ENCODE data around the gene DAB2.

- TF ChIP-seq, protein P1, sequence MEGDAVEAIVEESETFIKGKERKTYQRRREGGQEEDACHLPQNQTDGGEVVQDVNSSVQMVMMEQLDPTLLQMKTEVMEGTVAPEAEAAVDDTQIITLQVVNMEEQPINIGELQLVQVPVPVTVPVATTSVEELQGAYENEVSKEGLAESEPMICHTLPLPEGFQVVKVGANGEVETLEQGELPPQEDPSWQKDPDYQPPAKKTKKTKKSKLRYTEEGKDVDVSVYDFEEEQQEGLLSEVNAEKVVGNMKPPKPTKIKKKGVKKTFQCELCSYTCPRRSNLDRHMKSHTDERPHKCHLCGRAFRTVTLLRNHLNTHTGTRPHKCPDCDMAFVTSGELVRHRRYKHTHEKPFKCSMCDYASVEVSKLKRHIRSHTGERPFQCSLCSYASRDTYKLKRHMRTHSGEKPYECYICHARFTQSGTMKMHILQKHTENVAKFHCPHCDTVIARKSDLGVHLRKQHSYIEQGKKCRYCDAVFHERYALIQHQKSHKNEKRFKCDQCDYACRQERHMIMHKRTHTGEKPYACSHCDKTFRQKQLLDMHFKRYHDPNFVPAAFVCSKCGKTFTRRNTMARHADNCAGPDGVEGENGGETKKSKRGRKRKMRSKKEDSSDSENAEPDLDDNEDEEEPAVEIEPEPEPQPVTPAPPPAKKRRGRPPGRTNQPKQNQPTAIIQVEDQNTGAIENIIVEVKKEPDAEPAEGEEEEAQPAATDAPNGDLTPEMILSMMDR (IDR thresholded peaks at IDR 0.05): no peak
- TF ChIP-seq POLR2A (IDR thresholded peaks at IDR 0.05): no peak
- no peak for TF ChIP-seq POLR2AphosphoS5 (IDR thresholded peaks at IDR 0.05)
Observed at GRCh38 chr5:39381376-39381775, 43.4 kb downstream of the DAB2 start.

Data from upper lobe of left lung (tissue), 4 donors.